Measurements from ENCODE around the gene NALCN.
"Not testable (repeated sequence)": the region's sequence is repeated elsewhere in the genome, so short reads cannot be mapped to it uniquely, and the experiment has no call there.

NALCN gene

DNA sequence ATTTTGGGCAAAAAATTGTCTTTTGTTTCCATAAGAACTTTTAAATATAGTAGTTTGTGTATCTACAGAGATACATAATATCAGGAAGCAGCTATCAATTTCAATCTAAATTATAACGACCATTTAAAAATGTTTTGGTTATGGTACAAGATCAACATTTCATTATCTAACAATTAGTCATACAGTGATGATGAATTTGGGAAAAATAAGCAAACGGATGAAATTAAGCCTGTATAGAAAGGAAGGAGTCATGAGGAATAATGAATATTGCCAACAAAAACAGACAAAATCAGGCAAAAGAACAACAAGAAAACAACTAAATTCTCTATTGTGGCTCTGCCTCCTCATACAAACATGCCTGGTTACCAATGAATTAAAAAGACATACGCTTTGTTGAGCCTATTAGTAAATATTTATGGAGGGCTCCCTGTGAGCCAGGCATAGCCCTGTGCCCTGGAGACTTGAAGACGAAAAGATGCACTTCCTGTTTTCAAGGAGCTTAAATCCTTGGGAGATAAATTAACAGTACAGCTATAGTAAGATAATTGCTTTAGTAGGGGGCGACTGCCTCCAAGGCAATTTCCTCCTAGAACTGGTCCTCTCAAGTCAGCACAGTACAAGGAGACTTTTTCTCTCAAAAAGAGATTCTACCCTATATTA, 73.0 kb downstream of the NALCN start:
- in situ Hi-C loops (cut with MboI; ENCODE audit: low sequenced_read_pairs) = no loop called here

DNA sequence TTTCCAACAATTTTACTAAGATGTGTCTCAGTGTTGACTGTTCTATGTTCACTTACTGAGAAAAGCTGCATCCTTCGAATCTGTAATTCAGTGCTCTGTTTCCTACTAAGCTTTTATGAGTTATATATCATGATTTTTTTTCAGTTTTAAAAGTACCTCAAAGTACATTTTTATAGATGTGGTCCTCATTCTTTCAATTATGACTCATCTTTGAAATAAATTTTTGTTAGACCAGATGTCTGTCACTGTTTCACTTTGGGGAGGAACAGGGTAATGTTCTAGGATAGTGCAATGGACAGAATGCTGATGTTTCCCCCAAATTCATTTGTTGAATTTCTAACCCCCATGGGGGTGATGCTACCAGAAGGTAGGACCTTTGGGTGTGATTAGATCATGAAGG, 74.8 kb downstream of the NALCN start:
- in situ Hi-C loops (cut with MboI; ENCODE audit: low sequenced_read_pairs) = no loop called here

DNA sequence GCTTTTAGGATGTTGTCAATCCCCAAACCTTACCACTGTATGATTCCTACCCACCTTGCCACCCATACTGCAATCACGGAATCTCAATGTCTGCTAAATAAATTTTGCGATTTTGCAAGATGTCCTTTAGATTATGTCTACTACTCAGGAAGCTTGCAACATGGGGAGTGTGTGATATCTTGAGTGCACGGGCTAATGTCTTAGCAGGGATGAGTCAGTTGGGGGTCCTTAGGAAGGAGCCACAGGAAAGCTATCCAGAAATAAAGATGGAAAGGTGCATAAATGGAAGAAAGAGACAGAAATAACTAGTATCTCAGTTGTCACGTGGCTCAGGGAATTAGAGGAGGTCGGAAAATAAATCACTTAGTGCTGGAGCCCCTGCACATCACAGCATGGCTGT, 77.1 kb downstream of the NALCN start:
- in situ Hi-C loops (cut with MboI; ENCODE audit: low sequenced_read_pairs) = no loop called here

DNA sequence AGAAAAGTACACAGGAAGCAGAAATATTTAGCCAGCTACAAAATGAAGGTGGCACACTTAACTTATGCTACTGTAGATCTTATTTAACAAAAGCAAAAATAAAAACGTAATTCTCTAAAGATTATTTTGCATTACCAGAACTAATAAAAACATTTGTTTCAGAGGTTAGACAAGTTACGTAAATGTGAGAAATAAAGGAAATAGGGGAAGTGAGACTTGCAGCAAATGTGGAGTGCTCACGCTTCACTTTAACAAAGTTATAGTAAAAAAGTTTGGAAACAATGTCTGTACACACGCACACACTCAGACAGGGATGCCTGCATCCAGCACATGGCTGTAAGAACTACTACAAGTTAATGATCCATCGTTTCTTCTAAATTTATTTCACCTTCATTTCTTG, 83.7 kb downstream of the NALCN start:
- in situ Hi-C loops (cut with MboI; ENCODE audit: low sequenced_read_pairs) = no loop called here

DNA sequence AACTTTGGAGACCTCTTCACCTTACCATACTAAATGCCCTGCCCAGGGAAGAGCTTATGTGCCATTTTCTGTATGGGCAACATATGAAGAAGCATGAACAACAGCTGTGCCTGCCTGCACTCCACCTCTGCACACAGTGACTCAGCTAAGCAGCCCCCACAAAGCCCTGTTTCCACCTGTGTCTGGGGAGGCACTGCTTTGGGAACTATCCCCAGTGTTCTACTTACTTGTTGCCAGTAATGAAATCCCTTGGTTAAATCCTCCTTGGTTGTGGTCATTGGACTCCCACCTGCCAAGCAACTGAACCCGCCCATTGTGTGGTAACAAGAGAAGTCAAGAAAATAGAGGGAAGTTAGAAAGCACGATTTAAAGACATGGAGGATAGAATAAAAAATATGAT, 84.6 kb downstream of the NALCN start:
- in situ Hi-C loops (cut with MboI; ENCODE audit: low sequenced_read_pairs) = no loop called here

DNA sequence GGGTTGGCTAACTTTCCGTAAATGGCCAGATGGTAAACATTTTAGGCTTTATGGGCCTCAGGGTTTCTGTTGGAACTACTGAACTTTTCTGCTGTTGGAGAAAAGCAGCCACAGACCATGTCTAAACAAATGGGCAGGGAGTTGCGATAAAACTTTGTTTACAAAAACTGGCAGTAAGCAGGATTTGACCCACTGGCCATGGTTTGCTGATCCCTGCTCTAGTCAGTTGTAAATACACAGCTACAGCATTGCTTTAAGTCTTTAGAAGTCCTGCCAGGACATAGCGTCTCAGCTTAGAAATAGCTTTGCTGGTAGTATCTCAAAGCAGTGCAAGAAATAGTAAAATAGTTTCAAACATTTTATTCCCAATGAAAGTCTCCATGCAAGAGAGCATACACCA, 88.4 kb downstream of the NALCN start:
- in situ Hi-C loops (cut with MboI; ENCODE audit: low sequenced_read_pairs) = no loop called here

DNA sequence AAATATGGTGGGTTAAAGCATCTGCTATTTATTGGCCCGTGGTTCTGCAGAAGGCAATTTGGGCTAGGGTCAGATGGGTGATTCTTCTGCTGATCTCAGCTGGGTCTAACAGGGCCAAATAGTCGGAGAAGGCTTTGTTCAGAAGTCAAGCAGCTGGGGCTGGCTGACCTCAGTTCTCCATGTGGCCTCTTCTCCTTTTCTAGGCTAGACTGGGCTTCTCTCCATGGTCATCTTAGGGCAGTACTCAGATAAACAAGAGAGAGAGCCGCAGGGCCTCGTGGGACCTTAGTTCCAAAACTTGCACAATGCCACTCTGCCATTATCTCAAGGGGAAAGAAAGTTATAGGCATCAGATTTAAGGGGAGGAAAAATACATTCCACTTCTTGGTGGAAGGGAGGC, 89.6 kb downstream of the NALCN start:
- in situ Hi-C loops (cut with MboI; ENCODE audit: low sequenced_read_pairs) = no loop called here

DNA sequence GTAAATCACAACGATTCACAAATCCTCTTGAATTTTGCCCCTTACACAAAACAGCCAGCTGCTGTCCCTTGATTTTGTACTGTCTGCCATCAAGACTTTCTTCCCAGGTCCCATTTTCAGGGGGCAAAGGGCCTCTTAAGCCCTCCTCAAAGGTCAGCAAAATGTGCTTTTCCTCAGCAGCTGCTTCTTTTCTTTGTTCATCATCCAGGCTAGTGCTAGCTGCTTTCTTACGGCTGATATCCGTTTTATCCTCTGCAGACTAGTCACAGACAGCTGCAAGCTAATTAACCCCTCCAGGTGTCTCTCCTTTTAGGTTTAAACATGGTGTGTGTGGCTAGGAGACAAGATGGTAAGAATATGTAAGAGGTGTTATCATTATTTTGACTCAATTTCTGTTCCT, 90.9 kb downstream of the NALCN start:
- in situ Hi-C loops (cut with MboI; ENCODE audit: low sequenced_read_pairs) = no loop called here

DNA sequence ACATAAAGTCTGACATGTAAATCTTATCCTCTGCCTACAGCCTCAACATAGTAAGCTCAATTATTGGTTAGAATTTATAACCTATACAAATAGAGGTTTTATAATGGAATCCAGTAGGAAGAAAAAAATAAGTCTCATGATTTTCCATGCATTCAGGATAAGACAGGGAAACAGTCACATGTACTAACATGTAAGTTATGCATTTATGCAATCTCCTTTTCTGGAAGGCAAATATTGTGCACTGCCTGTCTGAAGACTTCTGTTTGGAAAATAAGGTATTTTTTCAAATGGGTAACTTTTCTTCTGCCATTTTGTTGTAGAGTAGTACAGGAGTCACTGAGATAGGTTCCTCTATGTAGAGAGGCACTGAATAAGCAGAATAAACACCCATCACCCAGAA, 92.7 kb downstream of the NALCN start:
- in situ Hi-C loops (cut with MboI; ENCODE audit: low sequenced_read_pairs) = no loop called here

DNA sequence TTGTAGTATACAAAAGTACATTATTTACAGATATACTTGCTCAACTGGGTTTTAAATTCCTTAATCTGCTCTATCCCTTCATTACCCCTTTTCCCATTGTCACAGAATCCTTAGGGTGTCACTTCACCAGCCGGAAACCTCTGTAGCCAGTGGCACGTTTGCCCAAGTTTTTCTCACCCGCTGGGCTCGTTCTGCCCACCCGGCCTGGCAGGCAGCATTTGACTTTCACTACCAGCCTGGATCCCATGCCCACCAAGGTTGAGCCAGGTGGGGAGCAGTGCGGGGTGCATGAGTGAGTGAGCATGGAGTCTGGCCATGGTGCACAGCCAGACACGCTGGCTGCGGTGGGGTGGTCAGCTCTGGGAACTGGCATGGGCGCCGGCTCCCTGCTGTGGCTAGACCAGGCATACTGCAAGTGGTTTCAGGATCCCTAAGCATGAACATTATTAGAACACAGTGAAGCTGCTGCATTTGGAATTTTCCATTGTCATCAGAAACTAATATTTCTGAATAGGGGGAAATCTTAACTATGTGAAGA, 98.3 kb downstream of the NALCN start:
- in situ Hi-C loops (cut with MboI; ENCODE audit: low sequenced_read_pairs) = no loop called here

DNA sequence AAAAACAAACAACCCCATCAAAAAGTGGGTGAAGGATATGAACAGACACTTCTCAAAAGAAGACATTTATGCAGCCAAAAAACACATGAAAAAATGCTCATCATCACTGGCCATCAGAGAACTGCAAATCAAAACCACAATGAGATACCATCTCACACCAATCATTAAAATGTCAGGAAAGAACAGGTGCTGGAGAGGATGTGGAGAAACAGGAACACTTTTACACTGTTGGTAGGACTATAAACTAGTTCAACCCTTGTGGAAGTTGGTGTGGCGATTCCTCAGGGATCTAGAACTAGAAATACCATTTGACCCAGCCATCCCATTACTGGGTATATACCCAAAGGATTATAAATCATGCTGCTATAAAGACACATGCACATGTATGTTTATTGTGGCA, 102.8 kb downstream of the NALCN start:
- in situ Hi-C loops (cut with MboI; ENCODE audit: low sequenced_read_pairs) = not testable (repeated sequence)

DNA sequence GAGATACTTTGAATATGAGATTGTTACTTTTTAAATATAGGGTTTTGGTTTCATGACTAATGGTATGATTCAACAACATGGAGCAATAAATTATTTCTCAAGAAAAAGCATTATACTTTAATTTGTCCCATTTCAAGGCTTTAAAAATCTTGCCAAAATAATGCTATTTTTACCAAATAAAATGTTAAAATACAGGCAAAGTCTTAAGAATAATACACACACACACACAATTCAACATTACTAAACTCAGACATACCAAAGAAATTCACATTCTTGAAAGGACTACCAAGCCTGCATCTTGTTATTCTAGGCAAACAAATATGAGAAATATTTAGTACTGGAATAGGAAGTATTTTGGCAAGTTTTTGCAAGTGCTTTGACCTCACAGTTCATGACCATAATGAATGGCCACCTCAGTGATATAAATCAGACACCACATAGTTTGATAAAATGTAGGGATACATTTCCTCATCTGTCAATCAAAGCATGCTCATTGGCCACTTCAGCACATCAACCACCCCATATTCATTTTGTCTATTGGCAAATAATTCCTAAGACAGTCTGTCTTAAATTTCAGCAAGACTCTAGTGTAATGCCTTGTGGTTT, 107.2 kb downstream of the NALCN start:
- in situ Hi-C loops (cut with MboI; ENCODE audit: low sequenced_read_pairs) = no loop called here

DNA sequence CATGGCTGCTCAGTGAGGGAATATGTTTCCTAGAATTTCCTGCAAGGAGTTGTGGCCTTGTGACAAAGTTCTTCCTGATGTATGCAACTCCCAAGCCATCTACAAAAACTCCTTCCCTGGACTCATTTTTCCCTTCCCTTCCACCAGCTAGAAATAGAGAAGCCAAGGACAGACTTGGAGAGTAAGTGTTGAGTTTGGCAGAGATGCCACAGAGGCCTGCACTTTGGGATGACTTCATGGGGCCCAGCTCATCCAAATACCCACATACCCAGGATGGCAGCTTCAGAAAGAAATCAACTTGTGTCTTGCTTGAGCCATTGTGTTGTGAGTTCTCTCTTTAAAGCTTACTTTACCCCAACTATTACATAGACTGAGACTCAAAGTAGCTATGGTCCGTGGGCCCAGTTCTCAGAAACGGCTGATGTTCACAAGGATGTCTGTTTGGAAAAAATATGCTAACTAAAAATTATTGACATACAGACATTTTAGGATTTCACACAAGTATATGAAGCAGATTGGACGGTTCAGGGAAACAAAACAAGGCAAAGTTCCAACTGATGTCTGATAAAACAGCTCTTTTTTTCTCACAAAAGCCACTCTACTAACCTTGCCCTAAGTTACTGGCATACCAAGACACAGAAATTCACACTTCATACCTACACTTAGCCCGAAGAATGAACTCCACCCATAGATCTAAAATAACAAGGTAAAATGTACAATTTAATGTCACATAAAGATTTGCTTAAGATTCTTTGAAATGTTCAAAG, 107.9 kb downstream of the NALCN start:
- in situ Hi-C loops (cut with MboI; ENCODE audit: low sequenced_read_pairs) = no loop called here

DNA sequence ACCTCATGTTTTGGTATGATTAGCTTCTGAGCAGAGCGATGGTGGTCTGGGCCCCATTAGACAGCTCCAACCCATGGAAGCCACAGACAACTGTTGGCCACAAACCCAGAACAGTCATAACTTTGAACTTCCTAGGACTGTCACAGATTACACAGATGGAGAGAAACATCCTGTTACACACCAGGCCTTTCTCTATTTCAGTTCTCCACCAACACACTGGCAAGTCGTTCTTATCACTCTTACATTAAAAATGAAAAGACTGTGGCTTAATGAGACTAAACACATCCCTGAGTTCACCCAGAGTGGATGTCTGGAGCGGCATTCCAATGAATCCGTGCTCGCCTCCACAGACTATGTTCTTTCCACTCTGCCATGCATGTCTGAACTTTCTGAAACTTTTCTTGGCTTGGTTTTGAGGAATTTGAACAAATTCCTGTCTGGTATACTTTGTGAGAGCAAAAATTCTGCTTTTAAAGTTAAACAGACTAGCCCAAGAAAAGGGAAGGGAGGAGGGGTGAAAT, 109.1 kb downstream of the NALCN start:
- in situ Hi-C loops (cut with MboI; ENCODE audit: low sequenced_read_pairs) = no loop called here

DNA sequence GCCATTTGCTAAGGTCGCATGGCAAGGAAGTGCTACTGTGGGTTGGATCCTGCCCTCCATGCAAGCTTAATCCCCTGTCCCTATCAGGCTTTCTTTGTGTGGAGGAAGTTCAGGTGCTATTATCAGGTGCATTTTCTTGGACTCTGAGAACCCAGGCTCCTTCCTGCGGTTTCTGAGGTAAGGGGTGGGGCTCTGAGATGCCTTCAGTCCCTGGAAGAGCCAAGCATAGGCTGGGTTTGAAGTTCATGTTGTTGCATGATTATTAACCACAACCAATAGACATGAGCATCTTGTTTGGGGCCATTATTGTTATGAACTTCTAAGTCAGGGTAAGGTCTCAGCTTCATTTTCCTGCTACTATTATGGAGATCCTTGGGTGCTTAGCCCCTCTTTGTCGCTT, 109.5 kb downstream of the NALCN start:
- in situ Hi-C loops (cut with MboI; ENCODE audit: low sequenced_read_pairs) = no loop called here

DNA sequence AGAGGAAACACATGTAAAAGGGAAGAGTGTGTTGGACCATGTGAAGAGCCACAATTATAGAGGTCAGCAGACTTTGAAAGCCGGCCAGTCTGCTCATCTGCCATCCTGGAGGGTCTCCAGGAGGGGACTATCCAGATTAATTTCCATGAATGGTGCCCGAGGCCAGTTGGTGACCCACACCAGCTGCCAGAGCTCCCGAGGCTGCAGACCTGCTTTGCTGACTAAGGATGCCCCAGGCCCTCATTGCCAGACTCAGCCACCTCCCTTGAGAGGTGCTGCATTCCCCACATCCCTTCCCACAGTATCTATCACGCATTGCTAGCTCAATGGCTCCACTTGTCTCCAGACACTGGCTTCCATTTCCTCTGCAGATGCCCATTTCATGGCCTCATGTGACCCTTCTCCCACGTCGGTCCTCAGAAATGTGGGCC, 110.3 kb downstream of the NALCN start:
- in situ Hi-C loops (cut with MboI; ENCODE audit: low sequenced_read_pairs) = no loop called here

DNA sequence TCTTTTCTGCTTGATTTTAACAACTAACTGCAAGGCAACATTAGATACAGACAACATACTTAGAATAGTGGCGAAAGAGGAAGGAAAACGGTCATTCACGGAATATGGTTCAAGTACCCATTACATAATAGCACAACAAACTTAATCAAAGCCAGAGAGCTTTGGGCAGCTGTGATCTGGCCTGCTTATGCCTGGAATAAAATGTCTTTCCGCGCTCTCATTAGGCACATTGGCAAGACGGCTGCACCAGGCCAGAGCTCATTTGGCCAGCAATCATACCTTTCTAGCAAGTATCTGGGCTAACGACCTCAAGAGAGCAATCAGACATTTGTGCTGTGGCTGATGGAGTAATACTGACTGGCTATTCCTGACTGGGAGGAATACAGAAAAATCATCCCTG, 112.8 kb downstream of the NALCN start:
- in situ Hi-C loops (cut with MboI; ENCODE audit: low sequenced_read_pairs) = no loop called here

DNA sequence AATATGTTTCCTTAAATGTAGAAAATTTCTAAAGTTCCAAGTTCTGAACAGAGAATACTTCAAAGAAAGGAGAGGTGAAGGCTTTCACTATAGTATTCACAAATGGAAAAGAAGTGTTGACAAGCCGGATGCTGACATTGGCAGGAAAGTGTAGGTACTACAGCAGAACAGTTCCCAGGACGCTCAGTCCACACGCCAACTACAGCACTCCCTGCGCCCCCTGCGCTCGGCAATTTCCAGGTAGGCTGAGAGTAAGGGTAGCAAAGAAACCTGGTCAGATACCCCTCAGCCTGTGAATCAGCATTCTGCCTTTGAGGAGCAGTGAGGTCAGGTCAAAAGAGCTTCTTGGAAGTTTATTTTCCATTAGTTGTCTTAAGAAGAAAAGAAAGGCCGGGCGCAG, 115.3 kb downstream of the NALCN start:
- in situ Hi-C loops (cut with MboI; ENCODE audit: low sequenced_read_pairs) = no loop called here

DNA sequence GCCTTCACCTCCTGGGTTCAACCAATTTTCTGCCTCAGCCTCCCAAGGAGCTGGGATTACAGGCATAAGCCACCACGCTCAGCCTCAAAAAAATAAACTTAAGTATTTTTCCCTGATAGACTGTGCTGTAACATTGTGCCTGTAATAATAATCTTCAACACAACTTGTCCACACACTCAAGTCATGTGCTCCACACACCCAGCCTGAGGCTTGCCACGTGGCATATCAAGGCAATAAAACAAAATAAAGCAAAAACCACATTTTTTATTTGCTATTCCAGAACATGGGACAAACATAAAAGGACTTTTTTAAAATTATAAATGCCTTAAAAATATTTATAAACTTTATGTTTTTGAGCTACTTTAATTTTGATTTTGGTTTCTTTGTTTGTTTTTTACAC, 115.8 kb downstream of the NALCN start:
- in situ Hi-C loops (cut with MboI; ENCODE audit: low sequenced_read_pairs) = no loop called here

DNA sequence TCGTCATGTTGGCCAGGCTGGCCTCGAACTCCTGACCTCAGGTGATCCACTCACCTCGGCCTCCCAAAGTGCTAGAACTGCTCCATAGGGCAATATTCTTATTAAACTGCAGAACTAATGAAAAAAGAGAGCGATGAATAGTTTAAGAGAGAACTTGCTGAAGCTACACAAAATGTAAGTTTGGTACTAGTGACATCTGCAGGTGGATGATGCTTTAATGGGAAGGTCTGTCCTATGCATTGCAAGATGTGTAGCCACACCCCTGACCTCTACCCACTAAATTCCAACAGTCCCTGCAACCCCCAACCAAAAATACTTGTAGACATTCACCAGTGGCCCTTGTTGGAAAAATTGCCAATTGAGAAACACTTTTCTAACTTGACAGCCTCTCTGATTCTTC, 117.8 kb downstream of the NALCN start:
- in situ Hi-C loops (cut with MboI; ENCODE audit: low sequenced_read_pairs) = no loop called here

DNA sequence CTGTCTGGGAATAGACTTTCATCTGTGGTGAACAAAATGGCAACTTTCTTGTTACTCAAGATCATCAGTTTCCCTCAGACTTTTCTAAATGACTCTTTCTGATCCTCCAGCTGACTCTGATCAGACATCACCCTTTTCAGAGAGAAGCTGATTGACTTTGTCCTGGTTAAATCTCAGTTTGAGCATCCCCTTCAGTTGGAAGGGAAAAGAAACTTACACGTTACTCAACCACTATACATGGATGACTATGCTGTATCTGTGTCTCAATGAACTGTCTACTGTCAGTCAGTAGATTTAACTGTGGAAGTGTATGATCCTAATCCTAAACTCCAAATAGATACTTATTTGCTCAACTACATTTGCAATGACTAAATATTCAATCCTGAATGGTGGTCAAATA, 118.5 kb downstream of the NALCN start:
- in situ Hi-C loops (cut with MboI; ENCODE audit: low sequenced_read_pairs) = no loop called here

DNA sequence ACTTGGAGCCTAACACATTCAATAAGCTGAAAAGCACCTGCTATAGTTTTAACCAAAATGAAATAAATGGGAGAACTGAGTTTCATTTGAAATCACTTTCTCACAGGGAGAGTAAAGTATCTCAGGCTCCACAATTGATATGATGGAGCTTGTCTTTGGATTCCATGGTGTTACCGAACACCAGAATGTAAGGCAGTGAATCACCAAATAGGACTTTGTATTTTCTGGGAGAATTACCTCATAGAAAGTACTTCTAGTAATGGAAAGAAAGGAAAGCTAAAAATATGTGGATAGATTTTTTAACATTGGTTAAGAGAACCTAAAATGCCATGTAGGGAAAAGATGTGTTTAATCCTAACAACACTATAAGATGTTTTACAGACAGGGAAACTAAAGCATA, 123.6 kb downstream of the NALCN start:
- in situ Hi-C loops (cut with MboI; ENCODE audit: low sequenced_read_pairs) = no loop called here

Data from HL-60/S4 (cell line).